ENCODE data around the gene SLC46A2.

Gene SLC46A2

DNA sequence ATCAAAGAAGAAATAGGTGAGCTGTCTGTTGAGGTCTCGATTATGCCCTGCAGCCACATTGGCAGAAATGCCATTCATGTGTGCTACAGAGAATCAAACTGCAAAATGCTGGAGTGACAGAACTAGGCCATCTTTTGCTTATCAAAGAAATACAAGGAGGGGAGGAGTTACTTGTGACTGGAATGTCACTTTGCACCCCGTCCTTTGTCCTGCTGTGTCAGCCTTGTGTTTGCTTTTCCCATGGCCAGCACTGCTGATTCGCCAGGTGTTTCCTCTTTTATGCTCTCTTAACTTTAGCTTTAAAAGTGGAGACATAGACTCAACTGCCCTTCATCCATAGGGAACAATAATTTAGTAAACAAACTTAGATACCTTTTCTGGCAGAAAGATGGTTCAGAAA, 54.3 kb downstream of the SLC46A2 start:
- no peak overlapping the region for H2AFZ ChIP-seq (ENCODE audit: low read depth)
- no peak overlapping the region for H3K9ac ChIP-seq
- no peaks in the 10 kb centered on the region for H3K4me1 ChIP-seq (ENCODE audit: low read depth, poor library complexity, severe bottlenecking)
- no peaks in the 10 kb centered on the region for H3K79me2 ChIP-seq (ENCODE audit: insufficient read depth, low read depth)
- H3K27ac ChIP-seq = no peak overlapping the region
- no peak overlapping the region for H3K4me3 ChIP-seq (IDR thresholded peaks at IDR 0.05; ENCODE audit: insufficient read depth, low read depth, low read length)
- H3K4me2 ChIP-seq = no peak overlapping the region
- H3K36me3 ChIP-seq (ENCODE audit: insufficient read depth) = no peaks in the 10 kb centered on the region
- H4K20me1 ChIP-seq (ENCODE audit: insufficient read depth) = no peaks in the 10 kb centered on the region
- TF ChIP-seq, protein P1, sequence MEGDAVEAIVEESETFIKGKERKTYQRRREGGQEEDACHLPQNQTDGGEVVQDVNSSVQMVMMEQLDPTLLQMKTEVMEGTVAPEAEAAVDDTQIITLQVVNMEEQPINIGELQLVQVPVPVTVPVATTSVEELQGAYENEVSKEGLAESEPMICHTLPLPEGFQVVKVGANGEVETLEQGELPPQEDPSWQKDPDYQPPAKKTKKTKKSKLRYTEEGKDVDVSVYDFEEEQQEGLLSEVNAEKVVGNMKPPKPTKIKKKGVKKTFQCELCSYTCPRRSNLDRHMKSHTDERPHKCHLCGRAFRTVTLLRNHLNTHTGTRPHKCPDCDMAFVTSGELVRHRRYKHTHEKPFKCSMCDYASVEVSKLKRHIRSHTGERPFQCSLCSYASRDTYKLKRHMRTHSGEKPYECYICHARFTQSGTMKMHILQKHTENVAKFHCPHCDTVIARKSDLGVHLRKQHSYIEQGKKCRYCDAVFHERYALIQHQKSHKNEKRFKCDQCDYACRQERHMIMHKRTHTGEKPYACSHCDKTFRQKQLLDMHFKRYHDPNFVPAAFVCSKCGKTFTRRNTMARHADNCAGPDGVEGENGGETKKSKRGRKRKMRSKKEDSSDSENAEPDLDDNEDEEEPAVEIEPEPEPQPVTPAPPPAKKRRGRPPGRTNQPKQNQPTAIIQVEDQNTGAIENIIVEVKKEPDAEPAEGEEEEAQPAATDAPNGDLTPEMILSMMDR (conservative IDR thresholded peaks at IDR 0.05; ENCODE audit: low read depth, low read length) = no peak
- H3K27me3 ChIP-seq (ENCODE audit: insufficient read depth, low read depth) = no peaks in the 10 kb centered on the region

DNA sequence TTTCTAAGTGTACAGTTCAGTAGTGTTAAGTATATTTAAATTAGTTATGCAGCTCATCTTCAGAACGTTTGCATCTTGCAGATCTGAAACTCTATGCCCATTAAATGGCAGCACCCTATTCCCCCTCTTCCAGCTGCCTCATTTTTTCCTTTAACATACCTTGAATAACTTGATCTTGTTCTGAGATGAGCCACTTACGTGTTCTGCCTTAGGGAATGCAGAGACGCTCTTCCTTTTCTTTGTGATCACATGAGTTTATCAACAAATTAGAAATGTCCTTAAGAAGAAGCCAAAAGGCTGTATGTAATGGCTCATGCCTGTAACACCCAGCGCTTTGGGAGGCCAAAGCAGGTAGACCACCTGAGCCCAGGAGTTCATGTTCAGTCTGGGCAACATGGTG, 57.6 kb downstream of the SLC46A2 start:
- no peak overlapping the region for H3K4me3 ChIP-seq (IDR thresholded peaks at IDR 0.05; ENCODE audit: insufficient read depth, low read depth, low read length)
- no peaks in the 10 kb centered on the region for H3K79me2 ChIP-seq (ENCODE audit: insufficient read depth, low read depth)
- no peaks in the 10 kb centered on the region for H3K36me3 ChIP-seq (ENCODE audit: insufficient read depth)
- TF ChIP-seq, protein P1 (conservative IDR thresholded peaks at IDR 0.05; ENCODE audit: low read depth, low read length) = no peak
- no peak overlapping the region for H3K4me2 ChIP-seq
- H3K4me1 ChIP-seq (ENCODE audit: low read depth, poor library complexity, severe bottlenecking) = no peaks in the 10 kb centered on the region
- H3K27me3 ChIP-seq (ENCODE audit: insufficient read depth, low read depth) = no peaks in the 10 kb centered on the region
- no peak overlapping the region for H3K27ac ChIP-seq
- no peak overlapping the region for H2AFZ ChIP-seq (ENCODE audit: low read depth)
- no peak overlapping the region for H3K9ac ChIP-seq
- H4K20me1 ChIP-seq (ENCODE audit: insufficient read depth) = no peaks in the 10 kb centered on the region

DNA sequence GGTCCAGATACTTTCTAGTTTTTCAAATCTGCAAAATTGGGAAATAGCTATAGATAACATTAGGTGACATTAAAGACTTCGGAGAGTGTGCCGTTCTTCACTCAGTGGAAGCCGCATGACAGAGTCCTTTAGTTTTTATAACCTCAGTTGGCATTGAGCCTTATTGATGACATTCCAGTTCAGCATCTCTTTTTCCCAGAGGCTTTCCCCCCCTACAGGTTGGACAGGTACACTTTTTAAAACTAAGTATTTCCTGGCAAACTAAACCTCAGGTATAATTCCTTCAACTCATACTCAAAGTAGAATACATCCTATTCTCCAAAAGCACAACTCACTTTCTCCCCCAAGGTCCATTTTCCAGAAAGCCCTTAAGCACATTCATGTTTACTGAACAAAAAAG, 58.7 kb downstream of the SLC46A2 start:
- Histone ChIP-seq H4K20me1 (ENCODE audit: insufficient read depth) (no peaks in the 10 kb centered on the region), H3K4me1 (ENCODE audit: low read depth, poor library complexity, severe bottlenecking) (no peaks in the 10 kb centered on the region), H3K27me3 (ENCODE audit: insufficient read depth, low read depth) (no peaks in the 10 kb centered on the region), H3K79me2 (ENCODE audit: insufficient read depth, low read depth) (no peaks in the 10 kb centered on the region), H3K4me3 (IDR thresholded peaks at IDR 0.05; ENCODE audit: insufficient read depth, low read depth, low read length) (no peak overlapping the region), H3K4me2 (no peak overlapping the region), H3K9ac (no peak overlapping the region), H3K36me3 (ENCODE audit: insufficient read depth) (no peaks in the 10 kb centered on the region), H3K27ac (no peak overlapping the region), H2AFZ (ENCODE audit: low read depth) (no peak overlapping the region)
- TF ChIP-seq, protein P1 (conservative IDR thresholded peaks at IDR 0.05; ENCODE audit: low read depth, low read length) = no peak

DNA sequence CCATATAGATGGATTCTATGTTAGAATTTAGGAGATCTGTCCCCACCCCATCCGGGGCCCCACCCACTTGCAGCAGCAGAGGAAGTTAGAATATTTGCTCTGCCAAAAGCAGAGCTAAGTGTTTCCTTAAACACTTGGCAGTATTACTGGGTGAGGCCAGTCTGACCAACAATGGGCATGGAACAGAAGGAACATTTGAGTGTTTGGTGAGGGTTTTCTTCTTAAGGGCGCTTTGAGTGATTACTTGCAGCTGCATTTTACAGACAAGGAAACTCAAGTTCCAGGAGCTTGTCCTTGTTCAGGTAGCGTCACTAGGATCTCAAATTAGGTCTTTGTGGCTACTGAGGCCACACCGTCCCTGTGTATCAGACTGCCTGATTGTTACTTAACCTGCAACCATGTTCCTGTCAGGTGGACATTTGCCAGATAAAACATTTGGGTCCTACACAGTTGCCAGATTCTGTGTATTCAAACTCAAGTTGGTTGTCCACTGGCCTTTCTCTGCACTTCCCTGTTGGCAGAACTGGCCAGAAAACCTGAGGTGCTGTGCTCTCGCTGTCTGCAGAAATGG, 59.3 kb downstream of the SLC46A2 start:
- Histone ChIP-seq H3K27me3 (ENCODE audit: insufficient read depth, low read depth) (no peaks in the 10 kb centered on the region), H3K36me3 (ENCODE audit: insufficient read depth) (no peaks in the 10 kb centered on the region), H3K4me2 (no peak overlapping the region), H2AFZ (ENCODE audit: low read depth) (no peak overlapping the region), H3K27ac (no peak overlapping the region), H3K79me2 (ENCODE audit: insufficient read depth, low read depth) (no peaks in the 10 kb centered on the region), H3K4me1 (ENCODE audit: low read depth, poor library complexity, severe bottlenecking) (no peaks in the 10 kb centered on the region), H4K20me1 (ENCODE audit: insufficient read depth) (no peaks in the 10 kb centered on the region), H3K9ac (no peak overlapping the region), H3K4me3 (IDR thresholded peaks at IDR 0.05; ENCODE audit: insufficient read depth, low read depth, low read length) (no peak overlapping the region)
- TF ChIP-seq, protein P1 (conservative IDR thresholded peaks at IDR 0.05; ENCODE audit: low read depth, low read length) = no peak
